Measurements from ENCODE around the gene ARID1A. TPM values are rescaled to one million over a fixed set of nuclear protein-coding genes. Genes with fewer than 3 reads are reported as not detected.
"Not testable (repeated sequence)": the region's sequence is repeated elsewhere in the genome, so short reads cannot be mapped to it uniquely, and the experiment has no call there.

ARID1A gene
- total and polyA plus RNA-seq, 7 donors = 7.2 to 47.1 (median 22.7) TPM

GRCh38 chr1:26701995-26702679 is 6.3 kb downstream of the ARID1A start:
- Histone ChIP-seq H3K9me3 (no peaks in the 10 kb centered on the region), H3K4me1 (peaks cover 0 to 90% (median 86%) of the 10 kb centered on the region in 4 donors), H3K36me3 (no peaks in the 10 kb centered on the region), H3K27me3 (no peaks in the 10 kb centered on the region), H3K4me3 (no peak overlapping the region), H3K27ac (peak overlapping the region; percentile 3 to 99 (median 53))
- no peak for TF ChIP-seq POLR2A (IDR thresholded peaks at IDR 0.05)
- no peak for TF ChIP-seq EP300 (IDR thresholded peaks at IDR 0.05)
- no peak for TF ChIP-seq POLR2AphosphoS5 (IDR thresholded peaks at IDR 0.05)
- no peak for TF ChIP-seq CTCF (IDR thresholded peaks at IDR 0.05)
- 24% methylated on average over 4 of the region's 4 CpGs for WGBS, 2 donors
- DNase-seq = no peak
- intact Hi-C loops (cut with DNase I) = no loop called here

- WGBS, 2 donors = 32 to 77% methylated on average over 1 of the region's 1 CpG
- H3K4me3 ChIP-seq = no peak overlapping the region
- H3K36me3 ChIP-seq = no peaks in the 10 kb centered on the region
- H3K4me1 ChIP-seq = peaks cover 0 to 95% (median 91%) of the 10 kb centered on the region in 4 donors
- no peak for DNase-seq
- H3K9me3 ChIP-seq = no peaks in the 10 kb centered on the region
- H3K27me3 ChIP-seq = no peaks in the 10 kb centered on the region
- intact Hi-C loops (cut with DNase I) = no loop called here
- H3K27ac ChIP-seq = peak overlapping the region in 2 of 4 donors; percentile 99
- TF ChIP-seq CTCF (IDR thresholded peaks at IDR 0.05) (no peak), EP300 (IDR thresholded peaks at IDR 0.05) (no peak), POLR2AphosphoS5 (IDR thresholded peaks at IDR 0.05) (no peak), POLR2A (IDR thresholded peaks at IDR 0.05) (no peak)
Observed at GRCh38 chr1:26702680-26703038, 6.8 kb downstream of the ARID1A start.

GRCh38 chr1:26703478-26703877 is 7.7 kb downstream of the ARID1A start:
- peak overlapping the region in 3 of 4 donors; percentile 38 to 99 (median 46) for H3K27ac ChIP-seq
- no peak for TF ChIP-seq EP300 (IDR thresholded peaks at IDR 0.05)
- TF ChIP-seq POLR2AphosphoS5 (IDR thresholded peaks at IDR 0.05) = no peak
- TF ChIP-seq POLR2A (IDR thresholded peaks at IDR 0.05) = no peak
- no peak for TF ChIP-seq CTCF (IDR thresholded peaks at IDR 0.05)
- intact Hi-C loops (cut with DNase I) = no loop called here
- H3K36me3 ChIP-seq = no peaks in the 10 kb centered on the region
- H3K4me1 ChIP-seq = peaks cover 0 to 99% (median 95%) of the 10 kb centered on the region in 4 donors
- no peaks in the 10 kb centered on the region for H3K9me3 ChIP-seq
- DNase-seq = no peak
- H3K4me3 ChIP-seq = no peak overlapping the region
- no peaks in the 10 kb centered on the region for H3K27me3 ChIP-seq

GRCh38 chr1:26704629-26705028 is 8.8 kb downstream of the ARID1A start:
- intact Hi-C loops (cut with DNase I) = no loop called here
- peaks cover 0 to 88% (median 86%) of the 10 kb centered on the region in 4 donors for H3K4me1 ChIP-seq
- H3K9me3 ChIP-seq = no peaks in the 10 kb centered on the region
- H3K36me3 ChIP-seq = peaks cover 0 to 4% (median 0%) of the 10 kb centered on the region in 4 donors
- peak; percentile 32 for DNase-seq
- no peak overlapping the region for H3K4me3 ChIP-seq
- H3K27me3 ChIP-seq = no peaks in the 10 kb centered on the region
- peak overlapping the region in 3 of 4 donors; percentile 37 to 65 (median 46) for H3K27ac ChIP-seq
- TF ChIP-seq EP300 (IDR thresholded peaks at IDR 0.05) (no peak), POLR2AphosphoS5 (IDR thresholded peaks at IDR 0.05) (no peak), CTCF (IDR thresholded peaks at IDR 0.05) (no peak), POLR2A (IDR thresholded peaks at IDR 0.05) (no peak)
- 95% methylated on average over 5 of the region's 5 CpGs for WGBS, 2 donors

GRCh38 chr1:26705227-26705626 is 9.4 kb downstream of the ARID1A start:
- peaks cover 0 to 82% (median 80%) of the 10 kb centered on the region in 4 donors for H3K4me1 ChIP-seq
- 75 to 78% methylated on average over 4 of the region's 4 CpGs for WGBS, 2 donors

More at GRCh38 chr1:26705227-26705626, 9.4 kb downstream of the ARID1A start:
- H3K36me3 ChIP-seq; H3K4me3 ChIP-seq; H3K9me3 ChIP-seq; DNase-seq; intact Hi-C loops (cut with DNase I); H3K27me3 ChIP-seq: not testable (repeated sequence)
- H3K27ac ChIP-seq = peak overlapping the region in 3 of 4 donors; percentile 64 to 68 (median 65)

Data from sigmoid colon (tissue), 7 donors.